PFSK-1 (cell line): ENCODE measurements around the gene AK3.

Experiments
- FOXP2 ChIP-seq: optimal IDR thresholded peaks from 2 replicates; pipeline ENCODE3; 2011; ENCODE audit warnings: borderline replicate concordance, control low read depth, inconsistent platforms; ENCODE audit not compliant: insufficient read depth; ENCODE audit errors: extremely low read length, extremely low read depth
- POLR2AphosphoS5 ChIP-seq: IDR thresholded peaks from 2 replicates; pipeline ENCODE4 v1.6.1; 2012; ENCODE audit warnings: low read depth, mild to moderate bottlenecking, control low read depth, low read length, moderate library complexity
- REST ChIP-seq, 2 experiments: IDR thresholded peaks; 2 replicates each; pipeline versions ENCODE4 v1.6.1 to v1.8.0; 2011 to 2012; ENCODE audit warnings: low read depth in 2 of 2, low read length in 2 of 2, control low read depth in 1 of 2, inconsistent platforms in 1 of 2, mild to moderate bottlenecking in 1 of 2, moderate library complexity in 1 of 2; ENCODE audit not compliant: insufficient read depth in 1 of 2
- SIN3A ChIP-seq: IDR thresholded peaks from 2 replicates; pipeline ENCODE4 v1.6.1; 2012; ENCODE audit warnings: mild to moderate bottlenecking, low read length, moderate library complexity, borderline replicate concordance; ENCODE audit not compliant: insufficient read depth
- TAF1 ChIP-seq: IDR thresholded peaks from 2 replicates; pipeline ENCODE4 v1.6.1; 2012; ENCODE audit warnings: low read length, control low read depth, borderline replicate concordance; ENCODE audit not compliant: insufficient read depth

AK3 gene

GRCh38 chr9:4764033-4764432, 23.0 kb upstream of the AK3 start:
- no peak for TF ChIP-seq FOXP2
- TF ChIP-seq REST (IDR thresholded peaks at IDR 0.05; ENCODE audit: insufficient read depth in 1 of 2, low read depth in 2 of 2, low read length in 2 of 2): no peak
- TF ChIP-seq SIN3A: no peak
- no peak for TF ChIP-seq POLR2AphosphoS5
- TF ChIP-seq TAF1: no peak

GRCh38 chr9:4762886-4763541, 22.0 kb upstream of the AK3 start:
- TF ChIP-seq TAF1 (no peak), FOXP2 (no peak), SIN3A (no peak), POLR2AphosphoS5 (no peak), REST (IDR thresholded peaks at IDR 0.05; ENCODE audit: insufficient read depth in 1 of 2, low read depth in 2 of 2, low read length in 2 of 2) (no peak)

GRCh38 chr9:4762108-4762885, 21.3 kb upstream of the AK3 start:
- TF ChIP-seq REST (IDR thresholded peaks at IDR 0.05; ENCODE audit: insufficient read depth in 1 of 2, low read depth in 2 of 2, low read length in 2 of 2) (no peak), SIN3A (no peak), POLR2AphosphoS5 (no peak), FOXP2 (no peak), TAF1 (no peak)

- TF ChIP-seq POLR2AphosphoS5 (no peak), SIN3A (no peak), FOXP2 (no peak), REST (IDR thresholded peaks at IDR 0.05; ENCODE audit: insufficient read depth in 1 of 2, low read depth in 2 of 2, low read length in 2 of 2) (no peak), TAF1 (no peak)
These were observed 19.1 kb upstream of the AK3 start for GRCh38 chr9:4760122-4760521.
